Stomach (tissue), 9 donors: ENCODE measurements around the gene TMEM209. TPM values are rescaled to one million over a fixed set of nuclear protein-coding genes. Genes with fewer than 3 reads are reported as not detected.
A peak's percentile ranks its signal among the peaks of the same experiment; 100 is the strongest.

Experiments used
- DNase-seq, 2 donors: peaks; one replicate each; pipeline versions ENCODE4 v3.0.0 to v3.0.0-alpha.2; 2013 to 2019
- H3K27ac ChIP-seq, 5 donors: fragments of 200-600 bp in 4 of 5; sonication (generic) in 4 of 5; one replicate each; pipeline ENCODE4 v1.5.1; 2013 to 2019; ENCODE audit warnings: mild to moderate bottlenecking in 1 of 5, moderate library complexity in 1 of 5
- H3K27me3 ChIP-seq, 3 donors: fragments of 200-600 bp; sonication (generic); one replicate each; pipeline ENCODE4 v1.5.1; 2017 to 2019; ENCODE audit warnings: mixed run types in 1 of 3
- H3K36me3 ChIP-seq, 4 donors: fragments of 200-600 bp; sonication (generic); 1 replicate in 3 of 4; 2 replicates in 1 of 4; pipeline ENCODE4 v1.5.1; 2016 to 2019
- H3K4me1 ChIP-seq, 4 donors: fragments of 200-600 bp; sonication (generic); one replicate each; pipeline ENCODE4 v1.5.1; 2016 to 2019
- H3K4me3 ChIP-seq, 4 donors: fragments of 200-600 bp; sonication (generic) in 3 of 4; one replicate each; pipeline ENCODE4 v1.5.1; 2016 to 2019; ENCODE audit warnings: mild to moderate bottlenecking in 1 of 4
- H3K9me3 ChIP-seq, 4 donors: fragments of 200-600 bp; sonication (generic); one replicate each; pipeline ENCODE4 v1.5.1; 2016 to 2019
- CTCF ChIP-seq, 7 experiments: fragments of 450-650 bp in 4 of 7; fragments of 200-600 bp in 3 of 7; sonication (generic) in 3 of 7; IDR thresholded peaks; one replicate each; pipeline ENCODE4 v1.5.1; 2016 to 2019; ENCODE audit warnings: antibody characterized with exemption in 7 of 7, control low read depth in 2 of 7, mild to moderate bottlenecking in 1 of 7
- EP300 ChIP-seq: sonication (generic); formaldehyde crosslinking; IDR thresholded peaks from one replicate; pipeline ENCODE4 v1.6.1; 2017; ENCODE audit warnings: antibody characterized with exemption
- POLR2A ChIP-seq, 4 donors: fragments of 450-650 bp; IDR thresholded peaks; one replicate each; pipeline ENCODE4 v1.6.1; 2016; ENCODE audit warnings: antibody characterized with exemption in 4 of 4, control low read depth in 2 of 4, mild to moderate bottlenecking in 1 of 4, moderate library complexity in 1 of 4
- POLR2AphosphoS5 ChIP-seq, 3 donors: sonication (generic); formaldehyde crosslinking; IDR thresholded peaks; one replicate each; pipeline ENCODE4 v1.6.1; 2016; ENCODE audit warnings: antibody characterized with exemption in 3 of 3
- WGBS, 5 donors: extraction: QIAGEN DNeasy Blood & Tissue Kit in 3 of 5; methylation state at CpG; one replicate each; pipeline versions ENCODE4 v1.1.5 to v1.1.7; 2013 to 2018; 5-methylcytosine and 5-hydroxymethylcytosine counted together
- intact Hi-C: fragments of 100-400 bp; cut with DNase I; formaldehyde crosslinking; loops from one replicate; pipeline ENCODE4 v1.15.1; 2023; ENCODE audit warnings: low total_unique reads
- polyA plus RNA-seq, 3 donors: library from polyadenylated mRNA; stranded (reverse); fragments of 200-250 nt; gene quantifications; one replicate each; pipeline ENCODE4 v1.2.3, GENCODE V29; 2013
- total RNA-seq, 5 donors: library from RNA; depleted of rRNA; stranded (reverse); fragments of >200 nt; gene quantifications; one replicate each; pipeline versions ENCODE4 v1.1.0 to v1.2.3, GENCODE V29; 2014 to 2016
- donor health status: healthy with polysubstance abuse.
- donor health status: Bipolar disorder and iron deficiency.
- donor health status: healthy.

TMEM209 gene
- total and polyA plus RNA-seq, 8 donors: 3.2 to 24.6 (median 8.9) TPM

GRCh38 chr7:130141161-130141883 is 63.9 kb downstream of the TMEM209 start:
- TF ChIP-seq CTCF (IDR thresholded peaks at IDR 0.05) (no peak), POLR2A (IDR thresholded peaks at IDR 0.05) (no peak), EP300 (no peak), POLR2AphosphoS5 (IDR thresholded peaks at IDR 0.05) (peak in 2 of 3 donors; percentile 10 to 58)
- Histone ChIP-seq H3K9me3 (no peaks in the 10 kb centered on the region), H3K27ac (peak overlapping the region; percentile 34 to 85 (median 72)), H3K4me3 (peak overlapping the region; percentile 50 to 81 (median 62)), H3K4me1 (peaks cover 0 to 30% (median 19%) of the 10 kb centered on the region in 4 donors), H3K36me3 (peaks cover 4 to 30% (median 26%) of the 10 kb centered on the region in 4 donors), H3K27me3 (no peaks in the 10 kb centered on the region)
- peak; percentile 70 to 97 for DNase-seq
- 9 to 16% (median 11%) methylated on average over 23 to 39 of the region's 39 CpGs for WGBS, 5 donors
- intact Hi-C loops: no loop called here

GRCh38 chr7:130140551-130141160 is 64.5 kb downstream of the TMEM209 start:
- WGBS, 5 donors: 87 to 93% (median 90%) methylated on average over 38 to 47 of the region's 47 CpGs
- Histone ChIP-seq H3K4me3 (peak overlapping the region; percentile 50 to 81 (median 62)), H3K27ac (peak overlapping the region; percentile 34 to 85 (median 72)), H3K27me3 (no peaks in the 10 kb centered on the region), H3K36me3 (peaks cover 4 to 37% (median 33%) of the 10 kb centered on the region in 4 donors), H3K4me1 (peaks cover 0 to 30% (median 19%) of the 10 kb centered on the region in 4 donors), H3K9me3 (no peaks in the 10 kb centered on the region)
- peak in 1 of 2 donors; percentile 35 for DNase-seq
- intact Hi-C loops: no loop called here
- TF ChIP-seq EP300 (no peak), POLR2AphosphoS5 (IDR thresholded peaks at IDR 0.05) (no peak), CTCF (IDR thresholded peaks at IDR 0.05) (no peak)

GRCh38 chr7:130139193-130139960 is 65.8 kb downstream of the TMEM209 start:
- no peak for DNase-seq
- Histone ChIP-seq H3K9me3 (no peaks in the 10 kb centered on the region), H3K27me3 (no peaks in the 10 kb centered on the region), H3K36me3 (peaks cover 4 to 48% (median 45%) of the 10 kb centered on the region in 4 donors), H3K4me1 (peaks cover 0 to 27% (median 19%) of the 10 kb centered on the region in 4 donors), H3K27ac (no peak overlapping the region), H3K4me3 (no peak overlapping the region)
- 86 to 94% (median 88%) methylated on average over 2 of the region's 2 CpGs for WGBS, 5 donors
- TF ChIP-seq EP300 (no peak), POLR2AphosphoS5 (IDR thresholded peaks at IDR 0.05) (no peak), POLR2A (IDR thresholded peaks at IDR 0.05) (no peak), CTCF (IDR thresholded peaks at IDR 0.05) (no peak)
- intact Hi-C loops: no loop called here

GRCh38 chr7:130137207-130137606 is 68.0 kb downstream of the TMEM209 start:
- Histone ChIP-seq H3K9me3 (no peaks in the 10 kb centered on the region), H3K4me1 (peaks cover 0 to 20% (median 17%) of the 10 kb centered on the region in 4 donors), H3K27me3 (no peaks in the 10 kb centered on the region), H3K4me3 (no peak overlapping the region), H3K27ac (no peak overlapping the region), H3K36me3 (peaks cover 5 to 68% (median 60%) of the 10 kb centered on the region in 4 donors)
- whole genome bisulfite sequencing, 5 donors: 95 to 98% (median 98%) methylated on average over 4 of the region's 4 CpGs
- intact Hi-C loops: no loop called here
- TF ChIP-seq POLR2A (IDR thresholded peaks at IDR 0.05) (no peak), EP300 (no peak), POLR2AphosphoS5 (IDR thresholded peaks at IDR 0.05) (no peak), CTCF (IDR thresholded peaks at IDR 0.05) (no peak)
- no peak for DNase-seq
